Measurements from ENCODE around the gene TSPO.
"Not testable (repeated sequence)": the region's sequence is repeated elsewhere in the genome, so short reads cannot be mapped to it uniquely, and the experiment has no call there.

The TSPO gene

GRCh38 chr22:43151251-43152002 lies at the start of gene TSPO:
TSPO (plus strand) TSS chr22:43151559; CDS start chr22:43159239, 7,680 bp downstream.
- DNase-seq = peak; percentile 6

- not testable (repeated sequence) for DNase-seq
Observed at GRCh38 chr22:43104056-43104625, 47.2 kb upstream of the TSPO start.

GRCh38 chr22:43104950-43105349 lies 46.4 kb upstream of the TSPO start:
- DNase-seq = not testable (repeated sequence)

GRCh38 chr22:43106302-43106701 lies 45.1 kb upstream of the TSPO start:
- no peak for DNase-seq

- no peak for DNase-seq
Observed at GRCh38 chr22:43109511-43109910, 41.8 kb upstream of the TSPO start.

- DNase-seq = no peak
Observed at GRCh38 chr22:43109921-43110443, 41.4 kb upstream of the TSPO start.

- DNase-seq = peak; percentile 17
Observed at GRCh38 chr22:43110444-43110926, 40.9 kb upstream of the TSPO start, which contains the start of gene BIK. BIK (plus strand) TSS chr22:43110750; CDS start chr22:43124023, 13,273 bp downstream.

GRCh38 chr22:43110927-43111623 lies 40.3 kb upstream of the TSPO start:
- no peak for DNase-seq

- DNase-seq = no peak
Observed at GRCh38 chr22:43113526-43114251, 37.7 kb upstream of the TSPO start.

GRCh38 chr22:43114958-43115357 lies 36.4 kb upstream of the TSPO start:
- DNase-seq = no peak

- DNase-seq = no peak
Observed at GRCh38 chr22:43116932-43117331, 34.4 kb upstream of the TSPO start.

GRCh38 chr22:43118024-43118849 lies 33.1 kb upstream of the TSPO start:
- no peak for DNase-seq

- DNase-seq = no peak
Observed at GRCh38 chr22:43118953-43119458, 32.4 kb upstream of the TSPO start.

GRCh38 chr22:43126501-43127165 lies 24.7 kb upstream of the TSPO start:
- DNase-seq = no peak

- no peak for DNase-seq
Observed at GRCh38 chr22:43127166-43127908, 24.0 kb upstream of the TSPO start.

GRCh38 chr22:43128116-43128515 lies 23.2 kb upstream of the TSPO start:
- no peak for DNase-seq

GRCh38 chr22:43128928-43129424 lies 22.4 kb upstream of the TSPO start:
- no peak for DNase-seq

- DNase-seq = no peak
Observed at GRCh38 chr22:43129426-43130425, 21.6 kb upstream of the TSPO start.

Measured in NCI-H1694 treated with DMSO at 0.1 percent for 48 hours (cell line).